Left lung (tissue), 14 donors: ENCODE results near the gene GFM1. TPM values are rescaled to one million over a fixed set of nuclear protein-coding genes. Genes with fewer than 3 reads are reported as not detected.

Experiments used
- ATAC-seq: fragments of 200-7000 bp; cut with Tn5 transposase; one replicate; pipeline ENCODE4 v1.9.1; 2020; ENCODE audit warnings: moderate library complexity
- DNase-seq, 4 donors: peaks; one replicate each; pipeline ENCODE4 v3.0.0-alpha.2; 2013 to 2020
- H3K27ac ChIP-seq, 2 donors: fragments of 200-600 bp; sonication (generic) in 1 of 2; one replicate each; pipeline versions ENCODE4 v1.5.0 to v1.8.0; 2020 to 2021
- H3K27me3 ChIP-seq, 2 donors: fragments of 200-600 bp; sonication (generic) in 1 of 2; one replicate each; pipeline versions ENCODE4 v1.5.0 to v1.8.0; 2020 to 2021
- H3K36me3 ChIP-seq, 2 donors: fragments of 200-600 bp; sonication (generic) in 1 of 2; one replicate each; pipeline versions ENCODE4 v1.5.0 to v1.8.0; 2020 to 2021
- H3K4me1 ChIP-seq, 2 donors: fragments of 200-600 bp; one replicate each; pipeline ENCODE4 v1.8.0; 2021
- H3K4me3 ChIP-seq, 2 donors: fragments of 200-600 bp; sonication (generic) in 1 of 2; one replicate each; pipeline versions ENCODE4 v1.5.0 to v1.8.0; 2020 to 2021; ENCODE audit warnings: mild to moderate bottlenecking in 1 of 2
- H3K9me3 ChIP-seq, 2 donors: fragments of 200-600 bp; sonication (generic) in 1 of 2; one replicate each; pipeline versions ENCODE4 v1.5.0 to v1.8.0; 2020 to 2021
- CTCF ChIP-seq, 2 donors: fragments of 200-600 bp; sonication (generic) in 1 of 2; IDR thresholded peaks; one replicate each; pipeline versions ENCODE4 v1.5.0 to v1.8.0; 2021; ENCODE audit warnings: antibody characterized with exemption in 2 of 2
- intact Hi-C, 2 donors: fragments of 100-400 bp; cut with DNase I; formaldehyde crosslinking; loops; one replicate each; pipeline versions ENCODE4 v1.11.2 to v1.14.2; 2022
- long read RNA-seq, 12 donors: library from polyadenylated mRNA in 2 of 12; unstranded in 2 of 12; transcript quantifications; one replicate each; pipeline ENCODE4 v2.0.0 and lab custom pipeline, GENCODE V29; 2019 to 2026
- polyA plus RNA-seq, 6 donors: library from polyadenylated mRNA; unstranded; fragments of 120-200 nt; gene quantifications; one replicate each; pipeline ENCODE4 v1.2.1, GENCODE V29; 2013; ENCODE audit not compliant: insufficient read length in 6 of 6
- total RNA-seq, 2 donors: library from RNA; stranded (reverse); fragmentation: NEBNext Ultra II Directional; extraction: Animal tissue kit (Norgen Biotek cat#: 25700); gene quantifications; one replicate each; pipeline ENCODE4 v1.2.1, GENCODE V29; 2021
- donor health status: DM: no; HTN: yes; CAD: no.
- donor health status: DM: no; HTN: no; CAD: no.

The GFM1 gene
- total RNA-seq (10 to 100 TPM; 28.9 to 49.4 TPM), polyA plus RNA-seq (10 to 100 TPM; 54.7 to 63.8 (median 60.5) TPM)
- long read RNA-seq, donor 1, transcript GFM1-210 (18 exons, 3,721 nt), result major isoform, 9 of 523 reads
- long read RNA-seq, donor 1, partial matches to known transcripts, result 104 of 523 reads
- long read RNA-seq, donor 1, other reads (novel, unspliced or antisense), result 409 of 523 reads
- long read RNA-seq, donor 2, transcript GFM1-210 (18 exons, 3,721 nt), result major isoform, 9 of 749 reads
- long read RNA-seq, donor 2, partial matches to known transcripts, result 311 of 749 reads
- long read RNA-seq, donor 2, other reads (novel, unspliced or antisense), result 429 of 749 reads
- long read RNA-seq, donor 3, result 0 reads
- long read RNA-seq, donor 4, partial matches to known transcripts, result 4 of 9 reads
- long read RNA-seq, donor 4, other reads (novel, unspliced or antisense), result 3 of 9 reads
- long read RNA-seq, donor 5, transcript GFM1-210 (18 exons, 3,721 nt), result major isoform, 7 of 502 reads
- long read RNA-seq, donor 5, partial matches to known transcripts, result 147 of 502 reads
- long read RNA-seq, donor 5, other reads (novel, unspliced or antisense), result 345 of 502 reads
- long read RNA-seq, donor 6, transcript GFM1-210 (18 exons, 3,721 nt), result major isoform, 11 of 649 reads
- long read RNA-seq, donor 6, partial matches to known transcripts, result 147 of 649 reads
- long read RNA-seq, donor 6, other reads (novel, unspliced or antisense), result 490 of 649 reads
- long read RNA-seq, donor 7, partial matches to known transcripts, result 75 of 414 reads
- long read RNA-seq, donor 7, other reads (novel, unspliced or antisense), result 336 of 414 reads
- long read RNA-seq, donor 8, transcript GFM1-210 (18 exons, 3,721 nt), result major isoform, 6 of 308 reads
- long read RNA-seq, donor 8, partial matches to known transcripts, result 302 of 308 reads
- long read RNA-seq, donor 8, other reads (novel, unspliced or antisense), result 0 of 308 reads
- long read RNA-seq, donor 9, result 0 reads
- long read RNA-seq, donor 10, partial matches to known transcripts, result 1 of 1 reads
- long read RNA-seq, donor 10, other reads (novel, unspliced or antisense), result 0 of 1 reads
- long read RNA-seq, donor 11, partial matches to known transcripts, result 11 of 40 reads
- long read RNA-seq, donor 11, other reads (novel, unspliced or antisense), result 25 of 40 reads
- long read RNA-seq, donor 12, transcript GFM1-210 (18 exons, 3,721 nt), result major isoform, 8 of 430 reads
- long read RNA-seq, donor 12, partial matches to known transcripts, result 84 of 430 reads
- long read RNA-seq, donor 12, other reads (novel, unspliced or antisense), result 337 of 430 reads

DNA sequence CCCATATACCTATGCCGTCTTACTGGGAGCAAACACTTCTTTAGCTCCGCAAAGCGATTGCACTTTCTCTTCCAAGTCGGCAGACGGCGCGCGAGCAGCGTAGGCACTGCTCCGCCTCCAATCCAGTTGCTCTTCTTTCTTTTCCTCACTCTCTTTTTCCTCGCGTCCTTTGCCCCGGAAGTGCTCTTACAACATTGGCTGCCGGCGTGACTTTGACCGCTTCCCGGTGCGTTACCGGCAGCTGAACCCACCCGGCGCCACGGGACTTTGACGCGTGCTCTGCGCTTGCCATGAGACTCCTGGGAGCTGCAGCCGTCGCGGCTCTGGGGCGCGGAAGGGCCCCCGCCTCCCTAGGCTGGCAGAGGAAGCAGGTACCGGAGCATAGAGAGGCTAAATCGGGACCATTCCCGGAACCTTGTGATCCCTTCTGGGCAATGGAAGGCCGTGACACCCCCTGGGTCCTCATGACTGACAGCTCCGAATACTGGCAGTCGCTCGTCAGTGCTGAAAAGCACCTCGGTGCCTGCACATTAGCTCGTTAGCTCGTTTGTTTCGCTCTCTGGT, at the start of gene GFM1:
Gene GFM1, plus strand, starts transcription at position 183 of the 564 bp plus-strand sequence. Its CDS starts 108 bp downstream, at position 291.
- peak within 1 kb of the TSS; percentile 76 to 91 for H3K27ac ChIP-seq
- ATAC-seq (peak; percentile 97), DNase-seq (peak; percentile 88 to 96 (median 94))
- no peaks in the 10 kb centered on the region for H3K9me3 ChIP-seq
- no peaks in the 10 kb centered on the region for H3K27me3 ChIP-seq
- TF ChIP-seq CTCF (IDR thresholded peaks at IDR 0.05), result peak; percentile 69 to 85
- peak within 1 kb of the TSS; percentile 66 to 83 for H3K4me3 ChIP-seq
- intact Hi-C loops, result no loop called here
- H3K4me1 ChIP-seq, result peaks cover 3 to 16% of the 10 kb centered on the region in 2 donors
- peaks cover 0 to 29% of the 10 kb centered on the region in 2 donors for H3K36me3 ChIP-seq

DNA sequence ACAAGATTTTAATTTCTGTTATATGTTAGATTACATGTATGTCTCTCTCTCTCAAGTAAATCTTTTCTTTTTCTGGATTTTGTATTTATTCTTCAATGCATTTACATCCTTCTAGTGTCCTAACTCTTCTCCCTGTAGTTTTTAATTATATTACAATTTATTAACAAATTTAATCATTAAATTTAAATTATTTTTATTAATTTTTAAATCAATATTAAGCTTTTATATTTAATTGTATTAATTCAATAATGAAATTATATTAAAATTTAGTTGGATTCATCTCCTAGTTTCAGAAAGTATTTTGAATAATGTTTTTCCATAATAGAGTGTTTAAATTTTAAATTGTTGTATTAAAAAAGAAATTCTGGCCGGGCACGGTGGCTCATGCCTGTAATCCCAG, 43.5 kb upstream of the GFM1 start:
- intact Hi-C loops, result no loop called here
- TF ChIP-seq CTCF (IDR thresholded peaks at IDR 0.05), result no peak
- H3K27me3 ChIP-seq, result no peaks in the 10 kb centered on the region
- H3K36me3 ChIP-seq, result no peaks in the 10 kb centered on the region
- DNase-seq (no peak), ATAC-seq (no peak)
- H3K4me1 ChIP-seq, result no peaks in the 10 kb centered on the region
- H3K27ac ChIP-seq, result no peak overlapping the region
- H3K4me3 ChIP-seq, result no peak overlapping the region
- H3K9me3 ChIP-seq, result no peaks in the 10 kb centered on the region

- no peaks in the 10 kb centered on the region for H3K9me3 ChIP-seq
- no peak for TF ChIP-seq CTCF (IDR thresholded peaks at IDR 0.05)
- intact Hi-C loops, result no loop called here
These were observed 42.1 kb upstream of the GFM1 start for GRCh38 chr3:158602227-158602626.

DNA sequence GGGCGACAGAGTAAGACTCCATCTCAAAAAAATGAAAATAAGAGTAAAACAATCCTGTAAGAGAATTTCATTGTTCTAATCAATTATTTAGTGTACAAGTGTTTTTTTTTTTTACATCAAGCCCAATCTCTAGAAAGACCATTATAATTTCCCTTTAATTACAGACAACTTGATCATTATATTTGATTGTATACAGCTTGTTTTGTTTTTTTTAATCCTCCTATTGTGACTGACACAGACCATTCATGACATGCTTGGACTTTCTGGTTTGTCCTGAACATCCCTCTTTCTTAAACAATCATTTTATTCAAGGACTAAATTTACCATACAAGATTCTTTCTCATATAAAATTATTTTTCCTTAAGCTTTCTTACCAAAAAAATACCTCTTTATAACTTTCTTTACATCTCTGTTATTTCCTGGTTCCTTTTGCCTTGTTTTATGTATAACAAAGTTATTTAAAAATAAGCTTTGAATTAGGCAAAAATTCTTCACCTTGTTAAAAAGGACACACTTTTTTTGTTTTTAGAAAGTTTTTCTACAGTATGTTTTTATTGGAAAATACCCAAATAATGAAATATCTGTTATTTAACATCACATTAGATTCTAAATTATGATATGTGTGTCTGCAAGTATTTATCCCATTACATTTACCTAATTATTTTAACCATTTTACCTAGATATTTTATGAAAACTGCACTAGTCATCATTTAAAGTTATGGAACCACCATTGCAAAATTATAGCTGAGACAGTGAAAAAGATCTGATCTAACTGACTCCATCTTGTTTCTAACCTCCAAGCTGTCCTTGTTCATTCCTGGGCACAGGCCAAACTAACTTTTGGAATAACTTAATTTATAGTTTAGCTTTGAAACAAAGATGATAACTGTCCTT, 26.1 kb upstream of the GFM1 start:
- Histone ChIP-seq H3K4me1 (no peaks in the 10 kb centered on the region), H3K36me3 (no peaks in the 10 kb centered on the region), H3K27ac (no peak overlapping the region), H3K4me3 (no peak overlapping the region), H3K9me3 (peaks cover 0 to 41% of the 10 kb centered on the region in 2 donors), H3K27me3 (no peaks in the 10 kb centered on the region)
- no peak for TF ChIP-seq CTCF (IDR thresholded peaks at IDR 0.05)
- no peak for ATAC-seq
- DNase-seq, result no peak
- intact Hi-C loops, result no loop called here

More at GRCh38 chr3:158602227-158602626, 42.1 kb upstream of the GFM1 start:
- Histone ChIP-seq H3K27ac (no peak overlapping the region), H3K4me3 (no peak overlapping the region), H3K36me3 (no peaks in the 10 kb centered on the region), H3K27me3 (no peaks in the 10 kb centered on the region), H3K4me1 (no peaks in the 10 kb centered on the region)
- ATAC-seq, result no peak
- no peak for DNase-seq
